Common myeloid progenitor, CD34-positive (primary cell): Measurements from ENCODE around the gene RAB39B.
A peak's percentile ranks its signal among the peaks of the same experiment; 100 is the strongest.
"Not testable (repeated sequence)": the region's sequence is repeated elsewhere in the genome, so short reads cannot be mapped to it uniquely, and the experiment has no call there.

ENCODE experiments used
- CTCF ChIA-PET: fragments of 350-600 bp; sonication (Branson Sonifier 250); formaldehyde crosslinking; loops from one replicate; lab custom pipeline; 2021; ENCODE audit warnings: antibody characterized with exemption; lab: Charles Lee
- POLR2A ChIA-PET: fragments of 350-600 bp; sonication (Branson Sonifier 250); formaldehyde crosslinking; loops from one replicate; lab custom pipeline; 2021; ENCODE audit warnings: antibody characterized with exemption; lab: Charles Lee
- DNase-seq, 3 donors: peaks; one replicate each; pipeline versions ENCODE4 v3.0.0 to v3.0.0-alpha.2; 2013
- H3K27ac ChIP-seq, 2 experiments: 1 replicate in 1 of 2; 2 replicates in 1 of 2; pipeline ENCODE4 v1.7.0; 2013; ENCODE audit warnings: inconsistent platforms in 2 of 2, low read length in 2 of 2, mild to moderate bottlenecking in 2 of 2, low read depth in 1 of 2, moderate library complexity in 1 of 2; ENCODE audit not compliant: severe bottlenecking in 2 of 2, insufficient read depth in 1 of 2, poor library complexity in 1 of 2
- H3K27me3 ChIP-seq, 5 experiments: replicated peaks in 2 of 5; 1 replicate in 3 of 5; 2 replicates in 2 of 5; pipeline versions ENCODE4 v1.6.1 to v1.7.0; 2013; ENCODE audit warnings: low read length in 4 of 5, mild to moderate bottlenecking in 2 of 5, moderate library complexity in 2 of 5, inconsistent platforms in 1 of 5; ENCODE audit not compliant: insufficient read depth in 5 of 5, control insufficient read depth in 4 of 5
- H3K36me3 ChIP-seq, 4 experiments: 1 replicate in 2 of 4; 2 replicates in 2 of 4; pipeline versions ENCODE4 v1.6.1 to v1.7.0; 2013; ENCODE audit warnings: low read length in 3 of 4, control low read depth in 1 of 4, mild to moderate bottlenecking in 1 of 4; ENCODE audit not compliant: control insufficient read depth in 4 of 4, insufficient read depth in 4 of 4
- H3K4me1 ChIP-seq, 4 experiments: 1 replicate in 3 of 4; 2 replicates in 1 of 4; pipeline versions ENCODE4 v1.6.1 to v1.7.1; 2013; ENCODE audit warnings: low read length in 3 of 4, mild to moderate bottlenecking in 3 of 4, control low read depth in 1 of 4, inconsistent platforms in 1 of 4, moderate library complexity in 1 of 4; ENCODE audit not compliant: control insufficient read depth in 4 of 4, insufficient read depth in 4 of 4; ENCODE audit errors: control extremely low read depth in 1 of 4
- H3K4me3 ChIP-seq, 7 experiments: 1 replicate in 4 of 7; 2 replicates in 3 of 7; pipeline versions ENCODE4 v1.5.1 to v1.7.0; 2013; ENCODE audit warnings: mild to moderate bottlenecking in 7 of 7, low read length in 6 of 7, moderate library complexity in 6 of 7, inconsistent platforms in 2 of 7, low read depth in 2 of 7, control low read depth in 1 of 7; ENCODE audit not compliant: insufficient read depth in 4 of 7, control insufficient read depth in 1 of 7; ENCODE audit errors: extremely low read depth in 1 of 7
- H3K9me3 ChIP-seq, 5 experiments: 1 replicate in 4 of 5; 2 replicates in 1 of 5; pipeline versions ENCODE4 v1.6.1 to v1.7.1; 2013; ENCODE audit warnings: low read length in 4 of 5, mild to moderate bottlenecking in 2 of 5, inconsistent platforms in 1 of 5, low read depth in 1 of 5, moderate library complexity in 1 of 5; ENCODE audit not compliant: control insufficient read depth in 4 of 5, insufficient read depth in 2 of 5; ENCODE audit errors: control extremely low read depth in 1 of 5
- WGBS: methylation state at CpG from one replicate; pipeline ENCODE4 v1.1.5; 2013; ENCODE audit not compliant: insufficient coverage; 5-methylcytosine and 5-hydroxymethylcytosine counted together

The RAB39B gene

DNA sequence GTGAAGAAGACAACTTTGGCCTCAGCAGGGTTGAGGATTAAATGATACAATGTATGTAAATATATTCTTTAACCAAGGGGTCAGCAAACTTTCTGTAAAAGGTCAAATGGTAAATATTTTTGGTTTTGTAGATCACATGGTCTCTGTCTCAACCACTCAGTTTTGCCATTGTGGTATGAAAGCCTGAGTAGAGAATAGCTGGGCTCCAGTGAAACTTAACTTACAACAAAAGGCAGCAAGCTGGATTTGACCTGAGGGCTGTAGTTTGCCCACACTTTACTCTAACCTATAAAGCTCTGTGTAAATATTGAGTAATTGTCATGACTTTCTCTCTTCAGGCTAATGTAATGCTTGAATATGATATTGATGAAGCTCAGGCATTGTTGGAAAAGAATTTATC lies 28.4 kb downstream of the RAB39B start:
- H3K27ac ChIP-seq: no peak overlapping the region
- H3K4me3 ChIP-seq: no peak overlapping the region
- peaks cover 0 to 42% (median 21%) of the 10 kb centered on the region in 4 experiments for H3K36me3 ChIP-seq
- no peaks in the 10 kb centered on the region for H3K4me1 ChIP-seq
- no peak for DNase-seq
- CTCF ChIA-PET: no interaction called here
- no peaks in the 10 kb centered on the region for H3K9me3 ChIP-seq
- no peaks in the 10 kb centered on the region for H3K27me3 ChIP-seq
- POLR2A ChIA-PET: no interaction called here

DNA sequence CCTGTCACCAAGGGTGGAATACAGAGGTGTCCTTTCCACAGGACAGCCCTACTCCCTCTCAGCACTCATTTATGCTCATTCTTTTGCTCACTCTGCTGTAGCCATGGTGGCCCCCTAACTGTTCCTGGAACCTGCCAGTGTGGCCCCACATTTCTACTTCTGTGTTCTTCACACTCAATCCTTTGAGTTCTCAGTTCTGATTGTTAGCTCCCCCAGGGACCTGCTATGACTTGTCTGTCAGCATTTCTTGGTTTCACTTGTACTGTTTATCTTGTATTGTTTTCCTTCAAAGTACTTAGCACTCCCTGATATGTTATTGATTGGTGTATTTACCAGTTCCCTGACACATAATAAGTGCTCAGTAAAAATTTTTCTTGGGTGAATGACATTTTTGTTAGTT lies 33.1 kb downstream of the RAB39B start:
- Histone ChIP-seq H3K27ac (no peak overlapping the region), H3K4me1 (no peaks in the 10 kb centered on the region), H3K36me3 (peaks cover 5 to 44% (median 22%) of the 10 kb centered on the region in 4 experiments), H3K4me3 (no peak overlapping the region), H3K9me3 (no peaks in the 10 kb centered on the region), H3K27me3 (no peaks in the 10 kb centered on the region)
- no peak for DNase-seq
- ChIA-PET CTCF (no interaction called here), POLR2A (no interaction called here)

DNA sequence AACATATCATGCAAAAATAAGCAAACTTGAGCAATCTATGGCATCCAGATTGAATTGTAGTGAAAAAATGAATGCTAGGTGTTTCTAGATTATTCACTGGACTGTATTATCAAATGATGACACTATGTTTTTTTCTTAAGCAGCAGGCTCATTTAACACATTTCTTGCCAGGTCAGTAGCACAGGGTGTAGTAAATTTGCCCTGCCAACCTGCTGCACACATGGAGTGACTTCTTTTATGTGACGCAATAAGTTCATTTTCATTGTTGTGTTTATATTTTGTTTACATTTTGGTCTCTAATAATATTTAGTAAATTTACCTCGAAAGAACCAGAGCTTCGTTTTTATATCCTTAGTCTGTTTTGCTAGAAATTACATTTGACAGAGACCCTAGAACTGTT lies 38.5 kb downstream of the RAB39B start:
- WGBS: 100% methylated on average over 1 of the region's 3 CpGs
- Histone ChIP-seq H3K27ac (no peak overlapping the region), H3K4me1 (no peaks in the 10 kb centered on the region), H3K4me3 (no peak overlapping the region), H3K36me3 (peaks cover 5 to 36% (median 13%) of the 10 kb centered on the region in 4 experiments), H3K27me3 (no peaks in the 10 kb centered on the region), H3K9me3 (no peaks in the 10 kb centered on the region)
- POLR2A ChIA-PET: no interaction called here
- CTCF ChIA-PET: no interaction called here
- no peak for DNase-seq

DNA sequence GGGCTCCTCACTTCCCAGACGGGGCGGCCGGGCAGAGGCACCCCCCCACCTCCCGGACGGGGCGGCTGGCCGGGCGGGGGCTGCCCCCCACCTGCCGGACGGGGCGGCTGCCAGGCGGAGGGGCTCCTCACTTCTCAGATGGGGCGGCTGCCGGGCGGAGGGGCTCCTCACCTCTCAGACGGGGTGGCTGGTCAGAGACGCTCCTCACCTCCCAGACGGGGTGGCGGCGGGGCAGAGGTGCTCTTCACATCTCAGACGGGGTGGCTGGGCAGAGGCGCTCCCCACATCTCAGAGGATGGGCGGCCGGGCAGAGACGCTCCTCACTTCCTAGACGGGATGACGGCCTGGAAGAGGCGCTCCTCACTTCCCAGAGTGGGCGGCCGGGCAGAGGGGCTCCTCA lies 40.5 kb downstream of the RAB39B start:
- CTCF ChIA-PET, H3K9me3 ChIP-seq, H3K27ac ChIP-seq, DNase-seq, H3K4me3 ChIP-seq, H3K27me3 ChIP-seq, H3K4me1 ChIP-seq, POLR2A ChIA-PET: not testable (repeated sequence)
- H3K36me3 ChIP-seq: peaks cover 2 to 32% (median 12%) of the 10 kb centered on the region in 4 experiments
- 93% methylated on average over 12 of the region's 30 CpGs for WGBS

DNA sequence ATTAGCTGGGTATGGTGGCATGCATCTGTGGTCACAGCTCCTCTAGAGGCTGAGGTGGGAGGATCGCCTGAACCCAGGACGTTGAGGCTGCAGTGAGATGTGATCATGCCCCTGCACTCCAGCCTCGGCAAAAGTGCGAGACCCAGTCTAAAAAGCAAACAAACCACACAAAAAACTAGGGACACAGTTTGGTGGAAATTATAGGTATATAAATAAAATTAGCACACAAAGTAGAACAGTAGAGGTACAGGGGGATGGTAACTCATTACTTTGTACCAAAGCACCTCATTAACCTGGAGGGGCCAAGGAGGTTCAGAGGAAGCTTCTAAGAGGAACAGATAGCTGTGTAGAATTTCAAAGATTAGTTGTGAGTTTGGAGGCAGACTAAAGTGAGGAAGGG lies 42.9 kb downstream of the RAB39B start:
- no peak for DNase-seq
- Histone ChIP-seq H3K4me3 (no peak overlapping the region), H3K27me3 (no peaks in the 10 kb centered on the region), H3K4me1 (peaks cover 0 to 18% (median 8%) of the 10 kb centered on the region in 4 experiments), H3K27ac (no peak overlapping the region), H3K36me3 (peaks cover 0 to 19% (median 6%) of the 10 kb centered on the region in 4 experiments), H3K9me3 (no peaks in the 10 kb centered on the region)
- POLR2A ChIA-PET: no interaction called here
- no CpG with 5 or more reads among the region's 4 CpGs for WGBS
- CTCF ChIA-PET: no interaction called here

DNA sequence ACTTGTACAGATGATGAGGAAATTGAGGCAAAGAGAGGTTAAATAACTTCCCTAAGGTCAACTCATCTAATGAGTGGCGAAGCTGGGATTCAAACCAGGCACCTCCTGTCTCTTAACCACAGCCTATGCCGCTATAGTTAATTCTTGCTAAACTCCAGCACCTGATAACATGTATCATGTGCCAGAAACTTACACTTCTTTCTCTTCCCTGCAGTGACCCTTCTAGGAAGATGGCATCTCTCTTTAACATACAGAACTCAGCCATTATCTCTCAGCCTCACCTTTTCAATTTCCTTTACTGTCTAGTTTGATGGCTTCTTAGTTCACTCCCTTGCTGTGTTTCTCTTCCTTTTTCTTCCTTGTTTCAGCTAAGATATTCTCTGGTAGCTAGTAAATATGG lies 45.5 kb downstream of the RAB39B start:
- DNase-seq: peak in 2 of 3 donors; percentile 5 to 18
- Histone ChIP-seq H3K27ac (no peak overlapping the region), H3K27me3 (no peaks in the 10 kb centered on the region), H3K4me1 (peaks cover 3 to 21% (median 10%) of the 10 kb centered on the region in 4 experiments), H3K9me3 (no peaks in the 10 kb centered on the region), H3K4me3 (no peak overlapping the region), H3K36me3 (peaks cover 0 to 19% (median 6%) of the 10 kb centered on the region in 4 experiments)
- WGBS: 93% methylated on average over 2 of the region's 2 CpGs
- CTCF ChIA-PET: no interaction called here
- POLR2A ChIA-PET: no interaction called here

DNA sequence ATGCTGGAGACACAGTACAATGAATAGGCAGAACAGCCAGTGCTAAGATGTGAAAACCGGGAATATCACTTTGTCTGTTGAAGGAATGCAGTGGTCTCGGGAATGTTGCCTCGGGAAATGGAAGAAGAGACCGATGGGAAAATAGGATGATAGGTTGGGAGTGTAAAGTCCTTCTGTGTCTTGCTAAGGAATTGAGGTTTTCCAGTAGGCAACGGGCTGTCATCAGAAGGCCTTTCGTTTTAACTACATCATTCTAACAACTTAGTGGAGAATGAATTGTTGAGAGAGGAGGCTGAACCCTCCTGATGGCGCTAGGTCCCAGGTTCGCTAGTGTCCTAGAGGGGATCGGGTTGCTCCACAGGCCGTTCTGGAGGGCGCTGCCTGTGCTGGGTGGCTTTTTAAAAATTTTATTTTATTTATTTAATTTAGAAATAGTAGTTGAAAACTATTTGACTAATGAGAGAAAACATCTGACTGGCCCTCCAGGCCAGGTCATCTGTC lies 47.3 kb downstream of the RAB39B start:
- WGBS: 43% methylated on average over 4 of the region's 11 CpGs
- peak overlapping the region in 6 of 7 experiments; percentile 74 to 94 (median 79) for H3K4me3 ChIP-seq
- peak; percentile 14 to 51 (median 49) for DNase-seq
- H3K9me3 ChIP-seq: no peaks in the 10 kb centered on the region
- peak overlapping the region; percentile 78 to 94 for H3K27ac ChIP-seq
- peaks cover 3 to 21% (median 10%) of the 10 kb centered on the region in 4 experiments for H3K4me1 ChIP-seq
- CTCF ChIA-PET: interaction anchor here (1.6 kb wide), 1 partner anchor 8 kb away, joined by 10 read pairs; no protein-coding TSS in a partner anchor
- peaks cover 0 to 10% (median 6%) of the 10 kb centered on the region in 4 experiments for H3K36me3 ChIP-seq
- H3K27me3 ChIP-seq: no peaks in the 10 kb centered on the region
- POLR2A ChIA-PET: interaction anchor here (1.2 kb wide), 1 partner anchor 117 kb away, joined by 3 read pairs; the partner anchor contains the start of gene CLIC2
